CD8-positive, alpha-beta memory T cell (primary cell): ENCODE data around the gene PLEKHG3. TPM values are rescaled to one million over a fixed set of nuclear protein-coding genes. Genes with fewer than 3 reads are reported as not detected.

ENCODE experiments used
- CTCF ChIA-PET: fragments of 350-600 bp; sonication (Branson Sonifier 250); formaldehyde crosslinking; loops from one replicate; lab custom pipeline; 2021; ENCODE audit warnings: antibody characterized with exemption; lab: Charles Lee
- POLR2A ChIA-PET: fragments of 350-600 bp; sonication (Branson Sonifier 250); formaldehyde crosslinking; loops from one replicate; lab custom pipeline; 2021; ENCODE audit warnings: antibody characterized with exemption; lab: Charles Lee
- DNase-seq, 5 donors: peaks; one replicate each; pipeline versions ENCODE4 v3.0.0 to v3.0.0-alpha.2; 2020 to 2022; ENCODE audit warnings: mixed read lengths in 1 of 5
- H3K27ac ChIP-seq: one replicate; pipeline ENCODE4 v1.7.0; 2013; ENCODE audit warnings: low read depth, mild to moderate bottlenecking, low read length, moderate library complexity
- H3K27me3 ChIP-seq: 2 replicates; pipeline ENCODE4 v1.7.0; 2013; ENCODE audit warnings: low read length, mild to moderate bottlenecking; ENCODE audit not compliant: insufficient read depth, poor library complexity, severe bottlenecking
- H3K36me3 ChIP-seq: 2 replicates; pipeline ENCODE4 v1.7.0; 2013; ENCODE audit warnings: mild to moderate bottlenecking, low read length, moderate library complexity; ENCODE audit not compliant: insufficient read depth
- H3K4me1 ChIP-seq: 2 replicates; pipeline ENCODE4 v1.7.0; 2013; ENCODE audit warnings: mild to moderate bottlenecking, low read length, moderate library complexity; ENCODE audit not compliant: insufficient read depth
- H3K4me3 ChIP-seq: 2 replicates; pipeline ENCODE4 v1.7.0; 2013; ENCODE audit warnings: mild to moderate bottlenecking, low read length
- H3K9me3 ChIP-seq: 2 replicates; pipeline ENCODE4 v1.7.0; 2013; ENCODE audit warnings: mild to moderate bottlenecking, low read length
- H3K27ac Mint-ChIP-seq, 8 donors: one replicate each; pipeline ENCODE4 v1.8.0; 2020 to 2021; ENCODE audit warnings: mixed read lengths in 8 of 8, mild to moderate bottlenecking in 6 of 8, inconsistent platforms in 3 of 8, moderate library complexity in 3 of 8
- H3K27me3 Mint-ChIP-seq, 2 donors: one replicate each; pipeline ENCODE4 v1.8.0; 2020 to 2021; ENCODE audit warnings: mixed read lengths in 2 of 2, mild to moderate bottlenecking in 1 of 2, moderate library complexity in 1 of 2
- H3K36me3 Mint-ChIP-seq, 3 donors: one replicate each; pipeline ENCODE4 v1.8.0; 2020 to 2021; ENCODE audit warnings: mixed read lengths in 3 of 3, inconsistent platforms in 1 of 3, mild to moderate bottlenecking in 1 of 3
- H3K4me1 Mint-ChIP-seq, 3 donors: one replicate each; pipeline ENCODE4 v1.8.0; 2020 to 2021; ENCODE audit warnings: mixed read lengths in 3 of 3, inconsistent platforms in 1 of 3, mild to moderate bottlenecking in 1 of 3
- H3K4me3 Mint-ChIP-seq, 7 donors: one replicate each; pipeline ENCODE4 v1.8.0; 2020 to 2021; ENCODE audit warnings: mixed read lengths in 7 of 7, mild to moderate bottlenecking in 6 of 7, moderate library complexity in 4 of 7, inconsistent platforms in 2 of 7
- H3K9me3 Mint-ChIP-seq, 5 donors: one replicate each; pipeline ENCODE4 v1.8.0; 2020 to 2022; ENCODE audit warnings: mixed read lengths in 5 of 5, mild to moderate bottlenecking in 3 of 5, moderate library complexity in 2 of 5, inconsistent platforms in 1 of 5
- polyA plus RNA-seq: library from polyadenylated mRNA; unstranded; fragments of 300-500 nt; fragmentation: Illumina TruSeq; gene quantifications from one replicate; pipeline ENCODE4 v1.2.3, GENCODE V29; 2021
- total RNA-seq, 2 experiments: library from RNA; stranded (reverse); gene quantifications; one replicate each; pipeline ENCODE4 v1.2.3, GENCODE V29; 2021

The PLEKHG3 gene
- total and polyA plus RNA-seq, 3 experiments from 2014 or later, result 4.9 to 61.1 (median 5.0) TPM

GRCh38 chr14:64717870-64718269 lies 13.6 kb downstream of the PLEKHG3 start:
- Mint-ChIP-seq H3K36me3 (peaks cover 0 to 16% (median 7%) of the 10 kb centered on the region in 3 donors), H3K4me3 (peak overlapping the region in 5 of 7 donors; percentile 0 to 69 (median 35)), H3K4me1 (peaks cover 75 to 97% (median 90%) of the 10 kb centered on the region in 3 donors), H3K9me3 (peaks cover 8 to 13% (median 11%) of the 10 kb centered on the region in 5 donors), H3K27me3 (no peaks in the 10 kb centered on the region), H3K27ac (peak overlapping the region; percentile 40 to 96 (median 83))
- Histone ChIP-seq H3K4me3 (no peak overlapping the region), H3K27me3 (no peaks in the 10 kb centered on the region), H3K36me3 (no peaks in the 10 kb centered on the region), H3K9me3 (peaks cover 5% of the 10 kb centered on the region), H3K4me1 (peaks cover 38% of the 10 kb centered on the region), H3K27ac (no peak overlapping the region)
- ChIA-PET CTCF (interaction anchor here (1.4 to 1.6 kb wide), 2 partner anchors 9 to 15 kb away, joined by 3 to 5 read pairs; no protein-coding TSS in a partner anchor), POLR2A (interaction anchor here (1.7 kb wide), 1 partner anchor 10 kb away, joined by 5 read pairs; no protein-coding TSS in a partner anchor)
- DNase-seq, result no peak

- CTCF ChIA-PET, result no interaction called here
- Histone ChIP-seq H3K27ac (no peak overlapping the region), H3K36me3 (no peaks in the 10 kb centered on the region), H3K4me1 (peaks cover 42% of the 10 kb centered on the region), H3K27me3 (no peaks in the 10 kb centered on the region), H3K4me3 (no peak overlapping the region), H3K9me3 (peaks cover 5% of the 10 kb centered on the region)
- H3K36me3 Mint-ChIP-seq, result peaks cover 0 to 7% (median 5%) of the 10 kb centered on the region in 3 donors
- peaks cover 2 to 8% (median 3%) of the 10 kb centered on the region in 5 donors for H3K9me3 Mint-ChIP-seq
- H3K27me3 Mint-ChIP-seq, result no peaks in the 10 kb centered on the region
- POLR2A ChIA-PET, result no interaction called here
- H3K4me3 Mint-ChIP-seq, result peak overlapping the region in 5 of 7 donors; percentile 20 to 69 (median 35)
- peak overlapping the region in 7 of 8 donors; percentile 49 to 96 (median 80) for H3K27ac Mint-ChIP-seq
- DNase-seq, result no peak
- peaks cover 83 to 99% (median 90%) of the 10 kb centered on the region in 3 donors for H3K4me1 Mint-ChIP-seq
These were observed 14.5 kb downstream of the PLEKHG3 start for GRCh38 chr14:64718762-64719161.

GRCh38 chr14:64719601-64720000 lies 15.4 kb downstream of the PLEKHG3 start:
- H3K9me3 Mint-ChIP-seq, result peaks cover 0 to 1% (median 0%) of the 10 kb centered on the region in 5 donors
- peaks cover 51% of the 10 kb centered on the region for H3K4me1 ChIP-seq
- no peak for DNase-seq
- peaks cover 85 to 99% (median 90%) of the 10 kb centered on the region in 3 donors for H3K4me1 Mint-ChIP-seq
- peak overlapping the region in 4 of 7 donors; percentile 2 to 55 (median 40) for H3K4me3 Mint-ChIP-seq
- peaks cover 0 to 3% (median 0%) of the 10 kb centered on the region in 3 donors for H3K36me3 Mint-ChIP-seq
- H3K9me3 ChIP-seq, result no peaks in the 10 kb centered on the region
- H3K36me3 ChIP-seq, result no peaks in the 10 kb centered on the region
- no peak overlapping the region for H3K27ac ChIP-seq
- no peaks in the 10 kb centered on the region for H3K27me3 Mint-ChIP-seq
- H3K27me3 ChIP-seq, result no peaks in the 10 kb centered on the region
- ChIA-PET CTCF (no interaction called here), POLR2A (no interaction called here)
- peak overlapping the region; percentile 63 to 99 (median 92) for H3K27ac Mint-ChIP-seq
- no peak overlapping the region for H3K4me3 ChIP-seq

- H3K36me3 ChIP-seq, result no peaks in the 10 kb centered on the region
- Mint-ChIP-seq H3K36me3 (peaks cover 0 to 3% (median 0%) of the 10 kb centered on the region in 3 donors), H3K9me3 (no peaks in the 10 kb centered on the region), H3K4me3 (peak overlapping the region in 5 of 7 donors; percentile 10 to 55 (median 38)), H3K4me1 (peaks cover 90 to 99% (median 90%) of the 10 kb centered on the region in 3 donors), H3K27me3 (no peaks in the 10 kb centered on the region), H3K27ac (peak overlapping the region; percentile 63 to 99 (median 92))
- no peak for DNase-seq
- no peaks in the 10 kb centered on the region for H3K9me3 ChIP-seq
- ChIA-PET CTCF (interaction anchor here (1.3 to 1.8 kb wide), 2 partner anchors 45 to 53 kb away, joined by 3 to 5 read pairs; no protein-coding TSS in a partner anchor), POLR2A (no interaction called here)
- peaks cover 56% of the 10 kb centered on the region for H3K4me1 ChIP-seq
- no peaks in the 10 kb centered on the region for H3K27me3 ChIP-seq
- no peak overlapping the region for H3K4me3 ChIP-seq
- no peak overlapping the region for H3K27ac ChIP-seq
These were observed 15.9 kb downstream of the PLEKHG3 start for GRCh38 chr14:64720131-64720576.

- Mint-ChIP-seq H3K27me3 (no peaks in the 10 kb centered on the region), H3K9me3 (no peaks in the 10 kb centered on the region), H3K4me1 (peaks cover 93 to 99% (median 99%) of the 10 kb centered on the region in 3 donors), H3K36me3 (peaks cover 0 to 3% (median 0%) of the 10 kb centered on the region in 3 donors), H3K27ac (peak overlapping the region; percentile 26 to 99 (median 91)), H3K4me3 (peak overlapping the region in 5 of 7 donors; percentile 38 to 78 (median 71))
- Histone ChIP-seq H3K4me1 (peaks cover 69% of the 10 kb centered on the region), H3K27me3 (no peaks in the 10 kb centered on the region), H3K27ac (no peak overlapping the region), H3K4me3 (no peak overlapping the region), H3K9me3 (no peaks in the 10 kb centered on the region), H3K36me3 (no peaks in the 10 kb centered on the region)
- CTCF ChIA-PET, result interaction anchor here (1.1 to 1.8 kb wide), 3 partner anchors 9 to 54 kb away, joined by 3 to 5 read pairs (median 3); no protein-coding TSS in a partner anchor
- POLR2A ChIA-PET, result no interaction called here
- DNase-seq, result no peak
These were observed 17.2 kb downstream of the PLEKHG3 start for GRCh38 chr14:64721391-64721791.

GRCh38 chr14:64721899-64722298 lies 17.7 kb downstream of the PLEKHG3 start:
- peaks cover 93 to 99% (median 99%) of the 10 kb centered on the region in 3 donors for H3K4me1 Mint-ChIP-seq
- ChIA-PET POLR2A (no interaction called here), CTCF (interaction anchor here (1.1 kb wide), 1 partner anchor 10 kb away, joined by 3 read pairs; no protein-coding TSS in a partner anchor)
- no peaks in the 10 kb centered on the region for H3K36me3 ChIP-seq
- H3K9me3 ChIP-seq, result no peaks in the 10 kb centered on the region
- no peak overlapping the region for H3K4me3 ChIP-seq
- H3K4me1 ChIP-seq, result peaks cover 74% of the 10 kb centered on the region
- no peak overlapping the region for H3K27ac ChIP-seq
- peaks cover 0 to 3% (median 0%) of the 10 kb centered on the region in 3 donors for H3K36me3 Mint-ChIP-seq
- no peaks in the 10 kb centered on the region for H3K27me3 ChIP-seq
- no peaks in the 10 kb centered on the region for H3K27me3 Mint-ChIP-seq
- peak overlapping the region in 6 of 7 donors; percentile 63 to 78 (median 68) for H3K4me3 Mint-ChIP-seq
- no peaks in the 10 kb centered on the region for H3K9me3 Mint-ChIP-seq
- peak overlapping the region; percentile 26 to 99 (median 90) for H3K27ac Mint-ChIP-seq
- DNase-seq, result no peak

- Mint-ChIP-seq H3K27me3 (no peaks in the 10 kb centered on the region), H3K4me1 (peaks cover 91 to 98% (median 98%) of the 10 kb centered on the region in 3 donors), H3K27ac (peak overlapping the region; percentile 63 to 99 (median 91)), H3K4me3 (peak overlapping the region in 6 of 7 donors; percentile 63 to 88 (median 72)), H3K9me3 (no peaks in the 10 kb centered on the region), H3K36me3 (peaks cover 0 to 3% (median 0%) of the 10 kb centered on the region in 3 donors)
- DNase-seq, result peak in 1 of 5 donors; percentile 56
- Histone ChIP-seq H3K4me1 (peaks cover 81% of the 10 kb centered on the region), H3K27me3 (no peaks in the 10 kb centered on the region), H3K4me3 (no peak overlapping the region), H3K9me3 (no peaks in the 10 kb centered on the region), H3K27ac (peak overlapping the region; percentile 12), H3K36me3 (no peaks in the 10 kb centered on the region)
- ChIA-PET POLR2A (interaction anchor here (1.2 kb wide), 1 partner anchor 14 kb away, joined by 6 read pairs; no protein-coding TSS in a partner anchor), CTCF (interaction anchor here (0.8 to 1.8 kb wide), 3 partner anchors 15 to 51 kb away, joined by 3 to 10 read pairs (median 5); partner anchors contain the start of gene PLEKHG3)
These were observed 18.7 kb downstream of the PLEKHG3 start for GRCh38 chr14:64722842-64723447.
